Right hindlimb (tissue), 1 donor: ENCODE data around the gene REEP6.
A peak's percentile ranks its signal among the peaks of the same experiment; 100 is the strongest.

ENCODE experiments used
- DNase-seq: peaks from one replicate; pipeline ENCODE4 v3.0.0-alpha.2; 2018

The REEP6 gene

GRCh38 chr19:1491114-1491848 is at the start of gene REEP6:
Gene REEP6 (plus strand): TSS chr19:1491181. CDS start chr19:1491270, 89 bp downstream.
- DNase-seq = no peak

- no peak for DNase-seq
These were observed 49.1 kb upstream of the REEP6 start for GRCh38 chr19:1441677-1442438.

- DNase-seq = peak; percentile 76
These were observed 45.6 kb upstream of the REEP6 start for GRCh38 chr19:1445185-1445931.

- DNase-seq = no peak
These were observed 44.9 kb upstream of the REEP6 start for GRCh38 chr19:1445932-1446712.

- DNase-seq = no peak
These were observed 44.1 kb upstream of the REEP6 start for GRCh38 chr19:1446713-1447481.

GRCh38 chr19:1447504-1447903 is 43.5 kb upstream of the REEP6 start:
- DNase-seq = no peak

GRCh38 chr19:1447944-1448343 is 43.0 kb upstream of the REEP6 start:
- DNase-seq = no peak

- peak; percentile 56 for DNase-seq
These were observed 41.2 kb upstream of the REEP6 start, which contains the start of gene APC2 for GRCh38 chr19:1449467-1450442. Gene APC2 (plus strand): TSS chr19:1450121. CDS start chr19:1453002, 2,881 bp downstream.

GRCh38 chr19:1450735-1451731 is 39.9 kb upstream of the REEP6 start:
- no peak for DNase-seq

GRCh38 chr19:1451916-1452801 is 38.8 kb upstream of the REEP6 start:
- DNase-seq = no peak

GRCh38 chr19:1452802-1453524 is 38.0 kb upstream of the REEP6 start:
- no peak for DNase-seq

- no peak for DNase-seq
These were observed 37.2 kb upstream of the REEP6 start for GRCh38 chr19:1453525-1454364.

- DNase-seq = no peak
These were observed 36.0 kb upstream of the REEP6 start for GRCh38 chr19:1455002-1455335.

- DNase-seq = no peak
These were observed 35.5 kb upstream of the REEP6 start for GRCh38 chr19:1455336-1456120.

- DNase-seq = no peak
These were observed 34.7 kb upstream of the REEP6 start for GRCh38 chr19:1456121-1456900.
